Endothelial cell of umbilical vein (primary cell): Measurements from ENCODE around the gene PLEKHA7. TPM values are rescaled to one million over a fixed set of nuclear protein-coding genes. Genes with fewer than 3 reads are reported as not detected.
"Not testable (repeated sequence)": the region's sequence is repeated elsewhere in the genome, so short reads cannot be mapped to it uniquely, and the experiment has no call there.

ENCODE experiments used
- BruUV-seq: library from RNA; stranded (reverse); fragments of 400-500 nt; replicated peaks from 2 replicates; lab custom pipeline; 2021; lab: Mats Ljungman, UMichigan
- CTCF ChIA-PET: fragments of 300-600, 350-600 bp; sonication (Branson Sonifier 250); formaldehyde crosslinking; loops from one replicate; lab custom pipeline; 2021; ENCODE audit warnings: antibody characterized with exemption, inconsistent platforms; lab: Charles Lee
- POLR2A ChIA-PET: fragments of 300-600, 350-600 bp; sonication (Branson Sonifier 250); formaldehyde crosslinking; loops from one replicate; lab custom pipeline; 2021; ENCODE audit warnings: antibody characterized with exemption, inconsistent platforms; lab: Charles Lee
- DNase-seq: peaks from one replicate; pipeline ENCODE4 v3.0.0-alpha.2; 2011; ENCODE audit warnings: low read depth, low spot score
- FAIRE-seq: peaks from 2 replicates; lab custom pipeline; 2011; peaks lifted over from hg19 to GRCh38; lab: Jason Lieb, UNC
- H2AFZ ChIP-seq: 2 replicates; pipeline ENCODE4 v1.6.0; 2012; ENCODE audit warnings: low read depth, low read length, control low read depth, inconsistent platforms
- H3K27ac ChIP-seq: 2 replicates; pipeline ENCODE4 v1.5.1; 2011; ENCODE audit warnings: low read depth, mild to moderate bottlenecking, control low read depth, low read length, moderate library complexity; ENCODE audit not compliant: insufficient read depth
- H3K27me3 ChIP-seq, 2 experiments: 2 replicates each; pipeline versions ENCODE4 v1.6.0 to v1.6.1; 2011; ENCODE audit warnings: low read length in 2 of 2, mixed read lengths in 1 of 2; ENCODE audit not compliant: control insufficient read depth in 2 of 2, insufficient read depth in 2 of 2
- H3K36me3 ChIP-seq, 2 experiments: 2 replicates in 1 of 2; 3 replicates in 1 of 2; pipeline ENCODE4 v1.5.1; 2011; ENCODE audit warnings: low read length in 2 of 2, mild to moderate bottlenecking in 1 of 2, moderate library complexity in 1 of 2; ENCODE audit not compliant: control insufficient read depth in 2 of 2, insufficient read depth in 2 of 2; ENCODE audit errors: extremely low read depth in 1 of 2
- H3K4me1 ChIP-seq: 3 replicates; pipeline ENCODE4 v1.5.1; 2011; ENCODE audit warnings: mild to moderate bottlenecking, low read length; ENCODE audit not compliant: control insufficient read depth, insufficient read depth; ENCODE audit errors: extremely low read depth
- H3K4me2 ChIP-seq: 2 replicates; pipeline ENCODE4 v1.6.1; 2011; ENCODE audit warnings: low read length, control low read depth, mixed read lengths; ENCODE audit not compliant: insufficient read depth
- H3K4me3 ChIP-seq, 3 experiments: fragments of 200-600 bp in 1 of 3; sonication (generic), shearing (Covaris generic) in 1 of 3; replicated peaks in 1 of 3; 2 replicates each; pipeline ENCODE4 v1.5.1; 2011 to 2016; ENCODE audit warnings: control low read depth in 3 of 3, low read length in 3 of 3, mild to moderate bottlenecking in 2 of 3, inconsistent platforms in 1 of 3, low read depth in 1 of 3, moderate library complexity in 1 of 3; ENCODE audit not compliant: insufficient read depth in 1 of 3
- H3K79me2 ChIP-seq: 2 replicates; pipeline ENCODE4 v1.6.0; 2012; ENCODE audit warnings: low read length, inconsistent platforms; ENCODE audit not compliant: control insufficient read depth, insufficient read depth
- H3K9ac ChIP-seq: replicated peaks from 2 replicates; pipeline ENCODE3; 2011; ENCODE audit warnings: low read length, control low read depth; ENCODE audit not compliant: insufficient read depth; ENCODE audit errors: extremely low read depth
- H3K9me1 ChIP-seq: replicated peaks from 3 replicates; pipeline ENCODE4 v1.6.0; 2011; ENCODE audit warnings: mild to moderate bottlenecking, low read length; ENCODE audit not compliant: control insufficient read depth, insufficient read depth; ENCODE audit errors: extremely low read depth
- H3K9me3 ChIP-seq: replicated peaks from 2 replicates; pipeline ENCODE4 v1.5.1; 2012; ENCODE audit warnings: low read length, inconsistent platforms; ENCODE audit not compliant: control insufficient read depth, insufficient read depth
- H4K20me1 ChIP-seq: replicated peaks from 2 replicates; pipeline ENCODE3; 2011; ENCODE audit warnings: mild to moderate bottlenecking, low read length; ENCODE audit not compliant: control insufficient read depth, insufficient read depth; ENCODE audit errors: extremely low read depth
- MYC ChIP-seq: IDR thresholded peaks from one replicate; pipeline ENCODE4 v1.6.1; 2011; ENCODE audit warnings: mild to moderate bottlenecking, low read depth, low read length
- POLR2A ChIP-seq: IDR thresholded peaks from 2 replicates; pipeline ENCODE4 v1.6.1; 2012; ENCODE audit warnings: low read depth, mild to moderate bottlenecking, control low read depth, low read length
- POLR2AphosphoS5 ChIP-seq: IDR thresholded peaks from 2 replicates; pipeline ENCODE4 v1.6.1; 2012; ENCODE audit warnings: low read depth, mild to moderate bottlenecking, control low read depth, low read length, moderate library complexity; ENCODE audit not compliant: insufficient read depth
- dilution Hi-C: fragments of 300-500 bp; cut with MboI; formaldehyde crosslinking; loops from one replicate; pipeline ENCODE4 v1.15.0; 2019; ENCODE audit warnings: low sequenced_read_pairs; ENCODE audit not compliant: extremely low pct_ligation_motif_present
- intact Hi-C: fragments of 100-400 bp; cut with micrococcal nuclease; formaldehyde crosslinking; loops from one replicate; pipeline ENCODE4 v1.10.0; 2022
- polyA plus RNA-seq, 4 experiments: library from polyadenylated mRNA; depleted of rRNA in 3 of 4; stranded (reverse) in 3 of 4; unstranded in 1 of 4; fragments of >200 nt; gene quantifications; 2 replicates each; pipeline versions ENCODE4 v1.2.1 to v1.2.3, GENCODE V29; 2011 to 2012; ENCODE audit warnings: missing spikeins in 1 of 4
- total RNA-seq: library from RNA; stranded (reverse); gene quantifications from 2 replicates; pipeline ENCODE4 v1.2.3, GENCODE V29; 2021

PLEKHA7 gene
- total and polyA plus RNA-seq, 2 donors (not counting 3 experiments of a cell fraction or from before 2014, with no cell fraction given) = 1.7 to 3.8 TPM

- H3K27me3 ChIP-seq = peaks cover 12 to 29% of the 10 kb centered on the region in 2 experiments
- no peaks in the 10 kb centered on the region for H3K36me3 ChIP-seq
- no peak for TF ChIP-seq POLR2AphosphoS5
- TF ChIP-seq POLR2A = no peak
- no peak for TF ChIP-seq MYC
- H3K9ac ChIP-seq = no peak overlapping the region
- dilution Hi-C loops (no loop called here), intact Hi-C loops (no loop called here)
- FAIRE-seq = no peak
- H2AFZ ChIP-seq = no peak overlapping the region
- H3K4me1 ChIP-seq = peaks cover 5% of the 10 kb centered on the region
- no peaks in the 10 kb centered on the region for H3K79me2 ChIP-seq
- CTCF ChIA-PET = interaction anchor here (0.7 to 1.3 kb wide), 2 partner anchors 18 to 135 kb away, joined by 3 to 4 read pairs; no protein-coding TSS in a partner anchor
- H3K9me1 ChIP-seq = no peaks in the 10 kb centered on the region
- no peaks in the 10 kb centered on the region for H3K9me3 ChIP-seq
- no peak overlapping the region for H3K27ac ChIP-seq
- no peak for DNase-seq
- BruUV-seq = no TSS peak
- POLR2A ChIA-PET = no interaction called here
- no peaks in the 10 kb centered on the region for H4K20me1 ChIP-seq
- H3K4me2 ChIP-seq = no peak overlapping the region
- H3K4me3 ChIP-seq = no peak overlapping the region
These were observed 93.7 kb downstream of the PLEKHA7 start for GRCh38 chr11:16920559-16920958.

- H2AFZ ChIP-seq, H3K27ac ChIP-seq, H4K20me1 ChIP-seq, H3K9me1 ChIP-seq, H3K4me1 ChIP-seq, FAIRE-seq, POLR2A ChIA-PET, H3K4me2 ChIP-seq, H3K79me2 ChIP-seq, BruUV-seq, H3K36me3 ChIP-seq, H3K9ac ChIP-seq, DNase-seq, dilution Hi-C loops, H3K9me3 ChIP-seq, H3K4me3 ChIP-seq: not testable (repeated sequence)
- peaks cover 0 to 14% of the 10 kb centered on the region in 2 experiments for H3K27me3 ChIP-seq
- CTCF ChIA-PET = interaction anchor here (0.6 to 1.9 kb wide), 5 partner anchors 15 to 133 kb away, joined by 3 to 6 read pairs (median 3); no protein-coding TSS in a partner anchor
- intact Hi-C loops = loop anchor here (2.0 kb wide), 1 partner anchor 16 kb away; no protein-coding TSS in a partner anchor
These were observed 95.6 kb downstream of the PLEKHA7 start for GRCh38 chr11:16918543-16919182.
